GM19438 (cell line): Measurements from ENCODE around the gene GEMIN4.

Experiments
- ATAC-seq: cut with Tn5 transposase; IDR thresholded peaks from one replicate; pipeline ENCODE4 v1.9.1; 2021; ENCODE audit warnings: low read depth; ENCODE audit not compliant: unreplicated experiment

Gene GEMIN4

DNA sequence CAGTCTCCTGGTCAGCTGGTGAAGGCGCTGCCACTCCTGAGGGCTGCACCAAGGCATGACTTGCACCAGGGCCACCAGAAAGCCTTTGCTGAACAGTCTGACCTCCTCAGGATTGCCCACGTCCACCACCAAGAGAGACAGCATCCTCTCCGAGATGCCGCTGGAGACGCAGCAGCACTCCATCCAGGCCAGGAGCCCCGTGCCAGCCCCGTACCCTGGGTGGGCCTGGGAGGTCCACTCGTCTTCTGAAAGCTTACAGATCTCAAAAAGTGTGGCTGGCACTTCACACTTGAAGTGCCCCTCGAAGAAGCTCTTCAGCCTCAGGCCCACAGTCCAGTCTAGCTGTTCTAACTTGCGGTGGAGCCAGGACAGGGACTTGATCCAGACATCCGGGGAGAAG lies 6.7 kb downstream of the GEMIN4 start:
- ATAC-seq: no peak

DNA sequence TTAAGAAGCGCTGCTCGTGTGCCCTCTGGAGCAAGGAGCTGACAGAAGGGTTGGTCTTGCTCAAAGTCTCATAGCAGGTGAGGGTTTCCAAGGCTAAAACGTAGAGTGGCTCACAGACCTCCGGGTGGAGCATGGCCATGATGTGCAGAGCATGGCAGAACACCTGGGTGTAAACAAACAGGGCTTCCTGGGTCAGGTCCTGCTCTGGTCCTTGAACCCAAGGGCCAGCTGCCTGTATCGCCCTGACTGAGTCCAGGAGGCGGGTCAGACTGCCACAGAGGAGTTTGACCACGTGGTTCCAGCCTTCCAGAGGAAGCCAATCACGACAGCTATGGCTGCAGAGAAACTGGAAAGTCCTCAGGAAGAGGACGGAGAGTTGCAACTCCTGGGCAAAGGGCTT lies 7.1 kb downstream of the GEMIN4 start:
- no peak for ATAC-seq

DNA sequence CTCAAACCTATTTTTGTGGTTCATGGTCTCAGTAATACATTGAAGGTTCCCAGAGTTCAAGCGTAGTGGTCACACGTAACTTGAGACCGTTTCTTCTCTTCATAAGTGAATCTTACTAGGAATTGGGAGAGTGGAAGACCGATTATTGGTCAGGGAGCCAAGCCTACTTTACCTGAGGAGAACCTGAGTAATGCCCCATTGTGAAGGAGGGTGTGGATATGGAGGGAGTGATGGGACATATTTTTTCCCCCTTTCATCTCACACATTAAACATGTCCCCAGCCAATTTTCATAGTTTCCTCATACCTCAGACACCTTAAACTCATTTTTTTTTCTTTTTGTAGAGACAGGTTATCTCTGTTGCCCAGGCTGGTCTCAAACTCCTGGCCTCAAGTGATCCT lies 8.9 kb downstream of the GEMIN4 start:
- ATAC-seq: no peak

DNA sequence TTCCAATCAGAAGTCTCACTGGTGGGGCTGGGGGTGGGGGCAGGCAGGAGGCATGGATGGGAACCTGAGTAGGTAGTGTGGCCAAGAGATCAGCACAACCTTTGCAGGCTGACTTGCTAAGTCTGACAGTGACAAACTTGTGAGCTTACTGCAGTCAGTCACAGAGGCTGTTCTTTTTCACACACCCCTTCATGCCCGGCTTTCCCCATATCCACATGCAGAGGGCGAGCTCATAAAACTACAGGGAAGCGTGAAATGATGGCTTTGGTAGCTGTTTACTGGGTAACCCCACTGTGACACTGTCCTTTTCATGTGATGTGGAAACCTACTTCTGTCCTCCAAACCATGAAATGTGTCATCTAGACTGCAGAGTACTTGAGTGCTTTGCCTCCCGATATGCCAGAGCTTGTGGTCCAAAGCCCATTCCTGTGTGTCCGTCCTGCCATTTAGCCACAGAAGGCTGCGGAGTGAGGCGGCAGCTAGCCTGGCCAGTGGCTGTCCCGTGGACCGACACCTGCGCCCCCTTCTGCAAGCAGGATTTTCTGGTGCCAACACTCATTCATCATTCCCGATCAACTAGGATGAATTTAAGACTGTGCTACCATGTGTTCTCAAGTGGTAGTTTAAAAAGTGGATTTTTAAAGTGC lies 9.8 kb downstream of the GEMIN4 start:
- no peak for ATAC-seq

DNA sequence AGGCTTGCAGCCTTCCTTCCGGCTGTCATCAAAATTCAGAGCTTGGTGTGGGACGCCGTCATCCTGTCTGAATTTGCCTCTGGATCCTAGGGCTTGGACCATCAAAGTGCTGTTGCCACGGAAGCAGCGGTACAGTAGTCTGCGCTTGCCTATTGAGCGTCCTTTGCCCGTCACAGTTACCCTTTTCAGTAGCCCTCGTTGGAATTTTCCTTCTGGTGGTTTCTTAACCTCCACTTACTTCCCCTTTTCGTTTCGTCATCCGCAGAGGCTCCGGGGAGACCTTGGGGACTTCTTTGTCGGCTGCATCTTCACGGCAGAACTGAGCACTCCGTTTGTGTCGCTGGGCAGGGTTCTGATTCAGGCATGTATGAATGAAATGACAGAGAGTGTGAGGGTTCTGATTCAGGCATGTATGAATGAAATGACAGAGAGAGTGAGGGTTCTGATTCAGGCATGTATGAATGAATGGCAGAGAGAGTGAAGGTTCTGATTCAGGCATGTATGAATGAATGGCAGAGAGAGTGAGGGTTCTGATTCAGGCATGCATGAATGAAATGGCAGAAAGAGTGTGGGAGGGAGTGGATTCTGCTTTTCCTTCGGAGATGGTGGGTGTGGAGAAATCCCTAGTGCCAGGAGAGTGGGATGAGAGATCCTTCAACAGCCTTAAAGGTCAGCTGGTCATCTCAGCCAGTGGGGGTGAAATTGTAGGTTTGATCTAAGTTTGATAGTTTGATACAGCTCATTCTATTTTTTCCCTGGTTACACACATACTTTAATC lies 11.6 kb downstream of the GEMIN4 start:
- peak; percentile 67 for ATAC-seq

DNA sequence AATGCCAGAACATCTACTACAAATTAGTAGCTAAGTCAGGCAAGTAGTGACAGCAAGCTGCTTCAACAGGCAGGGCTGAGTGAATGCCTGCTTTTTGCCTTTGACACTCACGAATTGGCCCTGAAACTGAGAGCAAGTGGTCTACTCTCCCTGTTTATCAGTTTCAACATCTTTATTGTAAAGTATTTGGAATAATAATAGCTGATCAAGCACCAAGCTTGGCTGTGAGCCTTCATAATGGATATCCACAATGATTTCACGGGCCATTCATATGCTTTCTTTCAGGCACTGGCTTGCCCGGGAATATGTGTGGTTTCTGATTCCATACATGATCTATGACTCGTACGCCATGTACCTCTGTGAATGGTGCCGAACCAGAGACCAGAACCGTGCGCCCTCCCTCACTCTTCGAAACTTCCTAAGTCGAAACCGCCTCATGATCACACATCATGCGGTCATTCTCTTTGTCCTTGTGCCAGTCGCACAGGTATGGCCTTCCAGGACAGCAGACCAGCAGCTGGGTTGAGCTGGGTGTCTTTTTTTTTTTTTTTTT lies 14.4 kb downstream of the GEMIN4 start:
- ATAC-seq: no peak

DNA sequence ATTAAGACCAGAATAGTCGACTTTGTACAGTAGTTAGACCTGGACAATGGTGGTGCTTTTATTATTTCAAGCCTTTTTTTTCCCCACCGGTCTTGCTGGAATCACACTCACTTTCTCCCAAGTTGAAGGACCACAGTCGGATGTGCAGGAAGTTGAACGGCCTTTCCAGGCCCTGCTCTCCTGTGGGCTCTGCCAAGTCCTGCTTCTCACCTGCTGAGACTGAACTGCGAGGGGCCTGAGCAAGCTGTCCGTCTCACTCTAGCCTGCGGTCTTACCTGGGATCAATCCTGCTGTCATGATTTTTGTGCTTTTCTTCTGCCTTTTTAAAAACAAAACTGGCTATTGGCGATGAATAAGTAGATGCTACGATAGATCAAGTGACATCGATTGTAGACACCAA lies 18.3 kb downstream of the GEMIN4 start:
- no peak for ATAC-seq

DNA sequence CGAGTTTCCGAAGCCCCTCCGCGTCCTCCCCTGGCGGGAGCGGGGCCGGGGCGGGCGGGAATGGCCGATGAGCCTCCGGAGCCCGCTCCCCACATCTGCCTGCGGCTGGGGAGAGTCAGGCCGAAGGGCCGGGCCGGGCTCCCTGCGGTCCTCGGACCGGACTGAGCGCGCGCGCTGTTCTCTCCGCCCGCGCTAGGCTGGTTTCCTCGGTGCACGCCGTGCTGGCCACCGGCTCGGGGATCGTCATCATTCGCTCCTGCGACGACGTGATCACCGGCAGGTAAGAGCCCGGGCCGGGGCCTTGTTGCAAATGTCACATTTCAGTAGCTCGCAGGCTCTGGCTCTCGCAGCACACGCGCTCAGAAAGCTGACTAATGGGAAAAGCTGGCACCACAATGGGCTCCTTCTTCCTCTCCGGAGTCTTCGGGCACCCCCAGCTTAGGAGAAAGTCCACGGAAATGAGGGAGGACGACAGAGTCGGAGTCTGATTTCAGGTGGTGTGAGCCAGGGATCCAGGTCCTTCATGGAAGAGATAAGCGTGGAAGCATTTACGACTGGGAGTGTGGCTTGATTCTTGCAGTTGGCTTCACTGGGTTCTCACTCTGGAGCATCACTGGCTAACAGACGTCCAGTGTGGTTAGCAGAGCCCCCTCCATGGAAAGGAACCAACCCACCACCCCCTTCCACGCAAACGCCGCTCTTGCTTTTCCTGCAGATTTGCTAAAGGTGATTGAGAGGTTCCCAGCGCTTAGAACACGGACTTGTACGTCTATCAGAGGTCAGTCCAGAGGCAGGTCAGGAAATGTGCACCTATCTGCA lies 19.0 kb downstream of the GEMIN4 start:
- ATAC-seq: peak; percentile 32

DNA sequence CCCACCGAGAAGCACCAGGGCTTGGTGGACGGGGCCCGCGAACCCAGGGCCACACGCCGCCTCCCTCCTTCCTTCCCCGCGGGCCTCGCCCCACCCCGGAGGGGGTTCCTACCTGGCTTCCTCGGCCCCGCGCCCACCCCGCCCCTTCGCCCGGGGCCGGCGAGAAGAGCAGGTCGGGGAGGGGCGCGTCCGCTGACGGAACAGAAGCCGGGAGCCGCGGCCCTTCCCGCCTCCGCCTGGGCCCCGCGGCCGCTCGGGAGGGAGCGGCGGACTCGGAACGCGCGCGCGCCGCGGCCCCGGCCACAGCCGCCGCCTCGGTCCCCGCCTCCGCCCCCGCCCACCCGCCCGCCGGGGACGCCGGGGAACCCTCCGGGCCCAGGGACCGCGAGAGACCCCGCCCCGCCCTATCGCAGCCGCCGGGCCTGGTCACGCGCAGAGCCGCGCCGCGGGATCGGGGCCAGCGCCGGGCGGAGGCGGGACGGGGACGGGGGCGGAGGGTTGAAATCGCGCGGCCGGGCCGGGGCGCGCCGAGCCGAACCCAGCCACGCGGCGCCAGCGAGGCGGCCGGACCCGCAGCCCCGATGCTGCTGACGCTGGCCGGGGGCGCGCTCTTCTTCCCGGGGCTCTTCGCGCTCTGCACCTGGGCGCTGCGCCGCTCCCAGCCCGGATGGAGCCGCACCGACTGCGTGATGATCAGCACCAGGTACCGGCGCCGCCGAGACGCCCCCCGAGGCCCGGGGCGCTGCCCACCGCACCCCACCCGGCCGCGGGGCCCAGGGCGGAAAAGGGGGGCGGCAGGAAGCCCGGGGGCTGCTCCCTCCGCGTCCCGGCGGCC lies 19.8 kb downstream of the GEMIN4 start, which contains the start of gene TLCD3A:
Gene TLCD3A (plus strand): TSS at position 530 of the 835 bp plus-strand sequence. CDS start 52 bp downstream, at position 582.
- peak; percentile 52 for ATAC-seq

DNA sequence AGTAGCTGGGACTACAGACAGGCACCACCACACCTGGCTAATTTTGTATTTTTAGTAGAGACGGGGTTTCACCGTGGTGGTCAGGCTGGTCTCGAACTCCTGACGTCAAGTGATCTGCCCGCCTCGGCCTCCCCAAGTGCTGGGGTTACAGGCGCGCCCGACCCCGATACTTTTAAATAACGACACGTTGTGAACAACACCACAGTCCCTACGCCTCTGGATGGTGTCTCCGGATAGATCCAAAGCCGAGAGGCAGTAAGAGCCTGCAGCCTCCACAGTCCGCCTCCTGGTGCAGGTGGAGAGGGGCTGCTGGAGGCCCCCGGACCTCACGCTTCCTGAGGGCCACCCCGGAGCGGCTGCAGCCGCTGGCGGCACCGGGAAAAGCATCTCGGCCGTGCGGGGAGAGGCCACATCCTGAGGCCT lies 20.4 kb downstream of the GEMIN4 start:
- peak; percentile 16 for ATAC-seq

DNA sequence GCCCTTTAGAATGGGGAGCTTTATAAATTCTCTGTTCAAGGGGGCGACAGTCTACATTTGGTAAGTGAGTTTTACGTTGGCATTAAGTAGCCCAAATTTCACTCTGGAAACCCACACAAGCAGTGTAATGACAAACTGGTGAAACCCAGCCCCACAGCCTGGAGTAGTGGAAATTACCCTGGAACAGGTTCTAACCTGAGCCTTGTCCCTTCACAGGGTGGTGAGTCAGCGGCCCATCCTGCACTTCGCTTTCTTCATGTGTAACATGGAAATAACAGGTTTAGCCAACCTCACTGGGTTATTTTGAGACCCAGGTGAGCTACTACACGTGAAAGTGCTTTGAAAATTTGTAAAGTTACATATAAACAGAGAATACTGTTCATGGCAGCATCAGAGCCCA lies 23.2 kb downstream of the GEMIN4 start:
- no peak for ATAC-seq

DNA sequence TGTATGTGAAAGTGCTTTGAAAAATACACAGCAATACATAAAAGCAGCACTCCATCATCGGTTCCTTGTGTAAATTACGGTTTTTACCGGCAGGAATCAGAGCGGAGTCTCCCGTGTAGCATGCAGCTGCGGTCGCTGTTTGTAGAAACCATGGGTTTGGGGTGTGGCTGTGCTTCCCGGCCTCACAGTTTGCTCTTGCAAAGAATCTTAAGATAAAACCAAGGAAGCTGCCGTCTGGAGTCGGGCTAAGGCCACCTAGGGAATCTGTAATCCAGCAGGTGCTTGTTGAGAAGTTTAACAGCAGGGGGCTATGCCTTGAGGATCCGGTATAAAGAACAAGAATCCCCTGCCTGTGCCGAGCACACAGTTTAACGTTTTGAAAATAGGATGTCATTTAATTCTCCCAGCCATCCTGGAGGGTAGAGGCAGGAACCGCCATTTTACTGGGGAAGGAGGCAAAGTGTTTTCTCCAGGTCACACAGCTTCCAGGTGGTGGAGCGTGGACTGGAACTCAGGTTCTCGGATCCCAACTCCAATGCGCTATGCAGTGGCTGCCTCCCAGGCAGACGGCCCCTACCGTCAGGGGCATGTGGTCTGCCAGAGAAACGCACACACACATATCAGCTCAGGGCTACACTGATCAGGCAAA lies 25.7 kb downstream of the GEMIN4 start:
- ATAC-seq: no peak

DNA sequence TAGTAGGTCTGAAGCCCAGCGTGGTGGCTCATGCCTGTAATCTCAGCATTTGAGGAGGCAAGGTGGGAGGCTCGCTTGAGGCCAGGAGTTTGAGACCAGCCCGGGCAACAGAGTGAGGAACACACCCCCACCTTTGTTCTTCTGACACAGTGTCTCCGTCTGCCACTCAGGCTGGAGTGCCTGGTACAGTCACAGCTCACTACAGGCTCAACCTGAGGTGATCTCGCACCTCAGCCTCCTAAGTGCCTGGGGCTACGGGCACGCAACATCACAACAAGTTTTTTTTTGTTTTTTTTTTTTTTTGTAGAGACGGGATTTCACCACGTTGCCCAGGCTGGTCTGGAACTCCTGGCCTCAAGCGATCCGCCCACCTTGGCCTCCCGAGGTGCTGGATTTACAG lies 26.3 kb downstream of the GEMIN4 start:
- no peak for ATAC-seq

DNA sequence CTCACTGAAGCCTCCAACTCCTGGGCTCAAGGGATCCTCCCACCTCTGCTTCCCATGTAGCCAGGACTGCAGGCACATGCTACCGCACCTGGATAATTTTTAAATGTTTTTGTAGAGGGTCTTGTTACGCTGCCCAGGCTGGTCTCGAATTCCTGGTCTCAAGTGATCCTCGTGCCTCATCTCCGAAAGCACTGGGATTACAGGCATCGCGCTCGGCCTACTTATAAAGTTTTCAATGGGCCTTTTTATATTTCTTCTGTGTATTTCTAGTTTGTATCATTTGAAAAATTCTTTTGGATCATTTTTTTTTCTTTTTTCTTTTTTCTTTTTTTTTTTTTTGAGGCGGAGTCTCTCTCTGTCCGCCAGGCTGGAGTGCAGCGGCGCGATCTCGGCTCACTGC lies 27.0 kb downstream of the GEMIN4 start:
- ATAC-seq: no peak

DNA sequence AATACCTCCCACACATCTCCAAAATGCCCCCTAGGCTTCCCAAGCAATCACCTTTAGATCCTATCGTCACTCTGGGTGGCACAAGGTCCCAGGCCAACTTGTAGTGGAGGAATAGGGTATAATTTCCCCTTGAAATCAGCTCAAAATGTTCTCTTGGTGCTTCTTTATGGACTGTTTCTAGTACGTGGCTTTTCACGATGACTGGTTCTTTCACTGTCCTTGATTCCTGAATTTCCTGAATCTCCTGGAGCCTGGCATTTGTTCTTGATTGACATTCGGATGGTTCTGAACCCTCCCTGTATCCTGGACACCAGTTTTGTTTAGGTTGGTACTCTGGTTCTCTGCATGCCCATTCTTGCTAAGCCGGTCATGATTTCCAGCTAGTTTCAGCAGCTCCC lies 30.5 kb downstream of the GEMIN4 start:
- ATAC-seq: no peak

DNA sequence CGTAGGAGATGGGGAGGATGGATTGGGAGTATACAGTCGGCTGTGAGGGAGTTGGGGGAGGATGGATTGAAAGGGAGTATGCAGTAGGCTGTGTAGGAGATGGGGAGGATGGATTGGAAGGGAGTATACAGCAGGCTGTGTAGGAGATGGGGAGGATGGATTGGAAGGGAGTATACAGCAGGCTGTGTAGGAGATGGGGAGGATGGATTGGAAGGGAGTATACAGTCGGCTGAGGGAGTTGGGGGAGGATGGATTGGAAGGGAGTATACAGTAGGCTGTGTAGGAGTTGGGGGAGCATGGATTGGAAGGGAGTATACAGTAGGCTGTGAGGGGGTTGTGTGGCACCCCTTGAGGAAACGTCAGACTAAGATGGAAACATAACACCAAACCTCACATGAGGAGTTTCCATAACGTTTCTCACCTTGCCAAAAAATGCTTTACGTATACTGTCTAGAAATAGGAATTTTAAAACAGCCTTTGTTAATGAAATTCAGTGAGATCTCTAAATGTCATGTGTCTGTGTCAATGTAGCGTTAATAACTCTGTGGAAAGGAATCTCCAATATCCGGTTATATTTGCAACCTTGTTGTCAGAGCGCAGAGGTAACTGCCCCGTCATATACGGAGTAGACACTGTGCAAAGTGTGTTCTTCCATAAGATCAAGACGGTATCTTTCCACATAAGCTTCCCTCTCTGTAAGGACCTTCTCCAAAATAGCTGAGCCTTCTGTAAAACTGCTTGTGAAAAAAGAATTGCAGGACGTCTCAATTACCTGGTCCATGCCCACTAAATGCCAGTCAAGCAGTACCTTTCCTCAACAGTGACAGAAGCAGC lies 31.1 kb downstream of the GEMIN4 start:
- no peak for ATAC-seq

DNA sequence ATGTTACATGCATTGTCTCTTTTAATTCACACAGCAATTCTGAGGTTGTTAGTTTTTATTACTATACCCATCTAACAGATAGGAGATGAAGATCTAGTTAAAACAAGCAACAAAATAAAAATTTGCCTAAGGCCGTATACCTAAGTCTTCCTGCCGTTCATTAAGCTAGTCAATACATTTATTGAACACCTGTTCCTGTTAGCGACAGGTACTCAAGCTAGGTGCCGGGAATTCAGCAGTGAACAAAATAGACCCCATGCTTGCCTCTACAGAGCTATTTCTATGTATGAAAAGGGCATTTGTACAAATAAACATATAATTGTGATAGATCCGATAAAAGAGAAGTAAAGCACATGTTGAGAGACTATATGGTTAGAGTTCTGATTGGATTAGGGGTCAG lies 34.0 kb downstream of the GEMIN4 start:
- no peak for ATAC-seq

DNA sequence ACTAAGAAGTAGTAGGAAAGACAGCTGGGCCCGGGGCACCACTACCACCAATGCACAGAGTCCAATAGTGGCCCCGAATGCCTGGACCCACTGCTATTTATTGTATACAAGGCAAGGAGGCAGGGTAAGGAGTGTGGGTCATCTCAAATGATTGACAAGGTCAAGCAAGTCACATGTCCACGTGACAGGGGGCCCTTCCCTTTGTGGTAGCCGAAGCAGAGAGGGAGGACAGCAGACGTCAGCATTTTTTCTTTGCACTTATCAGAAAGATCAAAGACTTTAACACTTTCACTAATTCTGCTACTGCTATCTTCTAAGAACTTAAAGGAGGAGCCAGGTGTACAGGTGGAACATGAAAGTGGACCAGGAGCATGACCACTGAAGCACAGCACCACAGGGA lies 43.9 kb downstream of the GEMIN4 start:
- no peak for ATAC-seq

DNA sequence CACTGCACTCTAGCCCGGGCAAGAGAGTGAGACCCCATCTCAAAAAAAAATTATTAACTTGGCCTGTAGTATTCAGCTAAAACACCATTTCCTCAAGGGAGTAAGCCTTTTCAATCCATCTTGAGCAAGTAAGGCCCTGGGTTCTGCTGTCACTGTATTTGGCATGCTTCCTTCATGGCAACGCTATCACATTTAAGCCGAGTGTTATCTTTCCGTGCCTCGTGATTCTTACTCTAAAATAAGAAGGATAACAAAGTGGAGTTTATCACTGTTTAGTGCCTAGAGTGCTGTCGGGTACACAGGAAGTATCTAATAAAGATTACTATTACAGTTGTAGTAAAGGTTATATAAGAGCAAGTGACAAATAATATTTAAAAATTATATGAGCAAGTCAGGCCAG lies 46.2 kb downstream of the GEMIN4 start:
- ATAC-seq: no peak
